Stimulated activated CD8-positive, alpha-beta memory T cell treated with anti-CD3 and anti-CD28 coated beads, Interleukin-4, amount 100 ng/mL, for 24 hours (primary cell): ENCODE data around the gene MSX2.

Experiments
- DNase-seq: peaks from one replicate; pipeline ENCODE4 v3.0.0-alpha.2; 2020; ENCODE audit warnings: low read depth

MSX2 gene

DNA sequence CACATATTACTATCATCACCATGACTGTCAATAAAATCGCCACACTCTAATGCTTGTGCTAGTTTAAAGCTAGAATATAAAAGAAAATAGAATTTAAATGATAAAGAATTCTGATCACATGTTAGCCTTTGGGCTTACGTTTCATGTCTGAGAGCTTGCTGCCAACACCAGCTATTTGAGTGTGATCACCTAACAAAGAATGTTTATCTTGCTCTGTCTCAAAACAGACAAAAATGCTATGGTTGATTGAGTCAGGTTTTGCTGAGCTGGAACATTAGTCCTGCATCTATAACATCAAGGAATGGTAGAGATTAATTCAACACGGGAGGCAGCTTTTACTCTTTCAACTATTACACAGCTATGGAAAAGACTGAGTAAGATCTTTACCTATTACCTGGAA, 50.7 kb downstream of the MSX2 start:
- no peak for DNase-seq

DNA sequence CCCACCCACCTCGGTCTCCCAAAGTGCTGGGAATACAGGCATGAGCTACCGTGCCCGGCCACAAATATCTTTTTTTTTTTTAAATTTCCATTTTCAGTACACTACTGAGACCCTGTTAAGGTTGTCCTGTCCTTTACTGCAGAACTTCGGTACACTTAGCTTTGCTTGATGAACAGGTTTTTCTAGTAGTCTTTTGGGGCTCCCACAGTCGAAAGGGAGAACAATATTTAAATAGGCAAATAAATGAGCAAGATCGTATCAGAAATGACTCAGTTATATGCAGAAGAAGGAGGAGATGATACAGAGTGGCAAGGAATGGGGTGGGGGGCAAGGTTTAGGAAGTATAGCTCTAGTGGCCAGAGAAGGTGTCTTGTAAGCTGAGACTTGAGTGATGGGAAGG, 52.7 kb downstream of the MSX2 start:
- no peak for DNase-seq

DNA sequence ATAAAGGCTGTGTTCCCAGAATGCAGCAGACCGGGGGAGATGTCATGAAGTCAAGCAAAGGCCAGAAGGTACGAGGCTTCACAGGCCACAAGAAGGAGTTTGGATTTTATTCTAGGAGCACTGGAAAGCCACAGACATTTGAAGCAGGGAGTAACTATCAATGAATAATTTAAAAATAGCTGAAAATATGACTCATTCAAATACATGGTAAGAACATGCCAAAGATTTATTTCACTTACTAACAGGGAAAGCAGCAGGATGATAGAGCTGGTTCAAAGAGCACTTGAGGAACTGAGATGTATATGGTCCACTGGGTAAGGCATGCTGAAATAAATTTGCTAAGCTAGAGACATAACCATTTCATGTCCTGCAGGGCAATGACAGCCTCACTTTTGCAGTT, 53.2 kb downstream of the MSX2 start:
- DNase-seq = no peak
